Measurements from ENCODE around the gene ANKS1B. TPM values are rescaled to one million over a fixed set of nuclear protein-coding genes. Genes with fewer than 3 reads are reported as not detected.

The ANKS1B gene
- total and polyA plus RNA-seq, 10 of the 15 experiments (the other 5 are each of a cell fraction or from before 2014, with no cell fraction given) = 0.16 to 1.3 (median 0.82) TPM; not detected in 7

GRCh38 chr12:98714426-98714825, 1270.3 kb downstream of the ANKS1B start (continued):
- TF ChIP-seq REST (IDR thresholded peaks at IDR 0.05; ENCODE audit: low read depth, low read length) = no peak
- no peak for TF ChIP-seq HDGF (IDR thresholded peaks at IDR 0.05)
- no peak for TF ChIP-seq SMAD1 (IDR thresholded peaks at IDR 0.05; ENCODE audit: low read depth, partially characterized antibody)

- ATAC-seq (no peak), FAIRE-seq (no peak), DNase-seq (ENCODE audit: low read depth, low spot score) (no peak)
- in situ Hi-C loops (cut with MboI) = no loop called here
- Histone ChIP-seq H3K4me2 (ENCODE audit: control insufficient read depth, insufficient read depth) (no peak overlapping the region), H4K20me1 (ENCODE audit: control insufficient read depth, insufficient read depth) (no peaks in the 10 kb centered on the region), H3K79me2 (ENCODE audit: control insufficient read depth, insufficient read depth, low read length) (no peaks in the 10 kb centered on the region), H2AFZ (ENCODE audit: control insufficient read depth, low read depth, low read length) (no peak overlapping the region), H3K4me1 (ENCODE audit: control insufficient read depth, insufficient read depth, low read length) (no peaks in the 10 kb centered on the region), H3K9ac (ENCODE audit: control insufficient read depth, insufficient read depth, low read length) (no peak overlapping the region), H3K4me3 (no peak overlapping the region), H3K36me3 (ENCODE audit: control insufficient read depth in 2 of 2, insufficient read depth in 2 of 2, low read length in 1 of 2) (peaks cover 5 to 11% of the 10 kb centered on the region in 2 experiments), H3K9me3 (replicated peaks; ENCODE audit: control insufficient read depth, insufficient read depth, low read length) (no peaks in the 10 kb centered on the region), H3K27ac (ENCODE audit: control insufficient read depth, insufficient read depth) (no peak overlapping the region), H3K27me3 (replicated peaks in 1 of 2; ENCODE audit: control insufficient read depth in 2 of 2, insufficient read depth in 2 of 2, low read length in 1 of 2) (no peaks in the 10 kb centered on the region)
- no TSS peak for BruUV-seq (replicated peaks)
- POLR2A ChIA-PET = no interaction called here
- RAD21 ChIA-PET (ENCODE audit: unreplicated experiment) = no interaction called here
- WGBS (ENCODE audit: insufficient coverage, insufficient replicate concordance, low lambda C conversion rate, missing lambda C conversion rate) = 55% methylated on average over 1 of the region's 1 CpG
- TF ChIP-seq JUND (IDR thresholded peaks at IDR 0.05; ENCODE audit: low read depth, low read length) = no peak
- no peak for TF ChIP-seq STAT1 (conservative IDR thresholded peaks at IDR 0.05)
- no peak for TF ChIP-seq EED (IDR thresholded peaks at IDR 0.05; ENCODE audit: low read depth)
- TF ChIP-seq SREBF2 (IDR thresholded peaks at IDR 0.05; ENCODE audit: low read length) = no peak
- TF ChIP-seq CBX3 (IDR thresholded peaks at IDR 0.05; ENCODE audit: borderline replicate concordance, low read depth) = no peak
- CTCF ChIA-PET = interaction anchor here (1.5 kb wide), 1 partner anchor 290 kb away, joined by 4 read pairs; no protein-coding TSS in a partner anchor
- SMC1A ChIA-PET (ENCODE audit: uncharacterized antibody, unreplicated experiment) = no interaction called here
- intact Hi-C loops (cut with micrococcal nuclease; ENCODE audit: unreplicated experiment) = no loop called here
These were observed 1275.7 kb downstream of the ANKS1B start for GRCh38 chr12:98709022-98709421.
